ENCODE data around the gene SRP14.

DNA sequence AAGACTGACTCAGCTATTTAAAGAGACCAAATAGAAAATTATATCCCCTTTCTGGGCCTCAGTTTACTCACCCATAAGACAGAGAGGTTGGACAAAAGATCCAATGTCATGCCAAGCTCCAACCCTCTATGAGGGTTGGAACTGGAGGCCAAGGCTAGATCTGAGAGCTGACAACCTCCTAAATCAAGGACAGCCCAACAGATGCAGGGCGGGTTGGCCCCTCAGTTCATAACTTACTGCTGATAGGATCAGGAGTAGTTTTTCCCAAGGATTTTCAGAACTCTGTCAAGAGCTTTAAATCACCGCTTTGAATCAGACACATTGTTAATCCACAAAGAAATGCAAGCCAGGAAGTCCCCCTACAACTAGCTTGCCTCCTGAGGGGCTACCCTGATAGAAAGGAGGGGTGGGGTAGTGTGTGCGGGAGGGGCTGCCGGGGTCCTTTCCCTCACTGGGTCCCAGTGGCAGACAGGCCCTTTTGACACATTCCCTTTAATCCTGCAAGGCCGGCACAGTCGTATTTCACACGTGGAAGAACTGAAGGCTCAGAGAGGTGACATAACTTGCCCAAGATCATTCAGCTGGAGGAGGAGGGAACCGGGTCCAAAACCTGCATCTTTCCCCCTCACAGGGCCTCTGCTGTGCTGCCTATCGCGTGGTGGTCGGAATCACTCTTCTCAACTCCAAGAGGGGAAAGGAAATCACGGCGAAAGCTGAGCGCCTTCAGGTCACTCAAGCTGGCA is 48.3 kb upstream of the SRP14 start:
- TF ChIP-seq, protein P1, sequence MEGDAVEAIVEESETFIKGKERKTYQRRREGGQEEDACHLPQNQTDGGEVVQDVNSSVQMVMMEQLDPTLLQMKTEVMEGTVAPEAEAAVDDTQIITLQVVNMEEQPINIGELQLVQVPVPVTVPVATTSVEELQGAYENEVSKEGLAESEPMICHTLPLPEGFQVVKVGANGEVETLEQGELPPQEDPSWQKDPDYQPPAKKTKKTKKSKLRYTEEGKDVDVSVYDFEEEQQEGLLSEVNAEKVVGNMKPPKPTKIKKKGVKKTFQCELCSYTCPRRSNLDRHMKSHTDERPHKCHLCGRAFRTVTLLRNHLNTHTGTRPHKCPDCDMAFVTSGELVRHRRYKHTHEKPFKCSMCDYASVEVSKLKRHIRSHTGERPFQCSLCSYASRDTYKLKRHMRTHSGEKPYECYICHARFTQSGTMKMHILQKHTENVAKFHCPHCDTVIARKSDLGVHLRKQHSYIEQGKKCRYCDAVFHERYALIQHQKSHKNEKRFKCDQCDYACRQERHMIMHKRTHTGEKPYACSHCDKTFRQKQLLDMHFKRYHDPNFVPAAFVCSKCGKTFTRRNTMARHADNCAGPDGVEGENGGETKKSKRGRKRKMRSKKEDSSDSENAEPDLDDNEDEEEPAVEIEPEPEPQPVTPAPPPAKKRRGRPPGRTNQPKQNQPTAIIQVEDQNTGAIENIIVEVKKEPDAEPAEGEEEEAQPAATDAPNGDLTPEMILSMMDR (conservative IDR thresholded peaks at IDR 0.05; ENCODE audit: low read depth, low read length) = no peak
- TF ChIP-seq EZH2 (IDR thresholded peaks at IDR 0.05; ENCODE audit: borderline replicate concordance, low read depth, low read length, poor library complexity, severe bottlenecking) = no peak

Measured in A673 (cell line).